Nephron (organoid): Measurements from ENCODE around the gene SLFN14.
"Not testable (repeated sequence)": the region's sequence is repeated elsewhere in the genome, so short reads cannot be mapped to it uniquely, and the experiment has no call there.

Experiments used
- H3K27ac Mint-ChIP-seq, 3 experiments: 2 replicates each; pipeline ENCODE4 v1.8.0; 2020; ENCODE audit warnings: mixed read lengths in 3 of 3, mild to moderate bottlenecking in 2 of 3, moderate library complexity in 1 of 3
- H3K27me3 Mint-ChIP-seq: 2 replicates; pipeline ENCODE4 v1.8.0; 2021; ENCODE audit warnings: low read depth, mild to moderate bottlenecking, moderate library complexity, mixed read lengths
- H3K36me3 Mint-ChIP-seq: 2 replicates; pipeline ENCODE4 v1.8.0; 2020; ENCODE audit warnings: low read depth, mixed read lengths
- H3K4me1 Mint-ChIP-seq: 2 replicates; pipeline ENCODE4 v1.8.0; 2020; ENCODE audit warnings: mixed read lengths
- H3K4me3 Mint-ChIP-seq, 3 experiments: 2 replicates each; pipeline ENCODE4 v1.8.0; 2020; ENCODE audit warnings: mild to moderate bottlenecking in 3 of 3, mixed read lengths in 3 of 3, moderate library complexity in 2 of 3
- H3K9me3 Mint-ChIP-seq: 2 replicates; pipeline ENCODE4 v1.8.0; 2020; ENCODE audit warnings: mixed read lengths
- CTCF ChIP-seq, 3 experiments: fragments of 200-600 bp; sonication (generic); IDR thresholded peaks; one replicate each; pipeline ENCODE4 v1.5.0; 2021; ENCODE audit warnings: antibody characterized with exemption in 3 of 3; ENCODE audit not compliant: unreplicated experiment in 3 of 3

SLFN14 gene

GRCh38 chr17:35523296-35523695 lies 37.3 kb downstream of the SLFN14 start:
- no peak overlapping the region for H3K27ac Mint-ChIP-seq
- no peaks in the 10 kb centered on the region for H3K4me1 Mint-ChIP-seq
- peaks cover 67% of the 10 kb centered on the region for H3K27me3 Mint-ChIP-seq
- H3K9me3 Mint-ChIP-seq = peaks cover 9% of the 10 kb centered on the region
- no peaks in the 10 kb centered on the region for H3K36me3 Mint-ChIP-seq
- H3K4me3 Mint-ChIP-seq = no peak overlapping the region
- TF ChIP-seq CTCF (IDR thresholded peaks at IDR 0.05; ENCODE audit: unreplicated experiment in 3 of 3) = no peak

- peaks cover 67% of the 10 kb centered on the region for H3K27me3 Mint-ChIP-seq
- H3K27ac Mint-ChIP-seq, H3K36me3 Mint-ChIP-seq, H3K9me3 Mint-ChIP-seq, H3K4me1 Mint-ChIP-seq, H3K4me3 Mint-ChIP-seq: not testable (repeated sequence)
Observed at GRCh38 chr17:35521654-35522256, 38.9 kb downstream of the SLFN14 start.

- no peaks in the 10 kb centered on the region for H3K36me3 Mint-ChIP-seq
- no peaks in the 10 kb centered on the region for H3K4me1 Mint-ChIP-seq
- peaks cover 65% of the 10 kb centered on the region for H3K27me3 Mint-ChIP-seq
- no peak overlapping the region for H3K4me3 Mint-ChIP-seq
- TF ChIP-seq CTCF (IDR thresholded peaks at IDR 0.05; ENCODE audit: unreplicated experiment in 3 of 3) = no peak
- H3K9me3 Mint-ChIP-seq = peaks cover 3% of the 10 kb centered on the region
- H3K27ac Mint-ChIP-seq = no peak overlapping the region
Observed at GRCh38 chr17:35521150-35521549, 39.5 kb downstream of the SLFN14 start.

- H3K36me3 Mint-ChIP-seq = no peaks in the 10 kb centered on the region
- H3K4me1 Mint-ChIP-seq = no peaks in the 10 kb centered on the region
- no peaks in the 10 kb centered on the region for H3K9me3 Mint-ChIP-seq
- peaks cover 61% of the 10 kb centered on the region for H3K27me3 Mint-ChIP-seq
- no peak for TF ChIP-seq CTCF (IDR thresholded peaks at IDR 0.05; ENCODE audit: unreplicated experiment in 3 of 3)
- no peak overlapping the region for H3K4me3 Mint-ChIP-seq
- H3K27ac Mint-ChIP-seq = no peak overlapping the region
Observed at GRCh38 chr17:35519906-35520442, 40.6 kb downstream of the SLFN14 start.

GRCh38 chr17:35519439-35519838 lies 41.2 kb downstream of the SLFN14 start:
- no peak overlapping the region for H3K4me3 Mint-ChIP-seq
- H3K9me3 Mint-ChIP-seq = no peaks in the 10 kb centered on the region
- no peaks in the 10 kb centered on the region for H3K36me3 Mint-ChIP-seq
- H3K27ac Mint-ChIP-seq = no peak overlapping the region
- H3K4me1 Mint-ChIP-seq = no peaks in the 10 kb centered on the region
- no peak for TF ChIP-seq CTCF (IDR thresholded peaks at IDR 0.05; ENCODE audit: unreplicated experiment in 3 of 3)
- H3K27me3 Mint-ChIP-seq = peaks cover 64% of the 10 kb centered on the region

GRCh38 chr17:35518431-35518830 lies 42.2 kb downstream of the SLFN14 start:
- H3K27ac Mint-ChIP-seq, H3K4me3 Mint-ChIP-seq, H3K36me3 Mint-ChIP-seq, H3K9me3 Mint-ChIP-seq, H3K4me1 Mint-ChIP-seq: not testable (repeated sequence)
- peaks cover 58% of the 10 kb centered on the region for H3K27me3 Mint-ChIP-seq

- no peaks in the 10 kb centered on the region for H3K36me3 Mint-ChIP-seq
- H3K4me3 Mint-ChIP-seq = no peak overlapping the region
- no peak for TF ChIP-seq CTCF (IDR thresholded peaks at IDR 0.05; ENCODE audit: unreplicated experiment in 3 of 3)
- no peaks in the 10 kb centered on the region for H3K4me1 Mint-ChIP-seq
- no peaks in the 10 kb centered on the region for H3K9me3 Mint-ChIP-seq
- peaks cover 56% of the 10 kb centered on the region for H3K27me3 Mint-ChIP-seq
- H3K27ac Mint-ChIP-seq = no peak overlapping the region
Observed at GRCh38 chr17:35515027-35515426, 45.6 kb downstream of the SLFN14 start.
